GM18873 (cell line): ENCODE data around the gene GLG1.
"Not testable (repeated sequence)": the region's sequence is repeated elsewhere in the genome, so short reads cannot be mapped to it uniquely, and the experiment has no call there.

Source experiments
- ATAC-seq: cut with Tn5 transposase; IDR thresholded peaks from one replicate; pipeline ENCODE4 v1.9.1; 2021; ENCODE audit warnings: mild to moderate bottlenecking, moderate library complexity, moderate number of reproducible peaks; ENCODE audit not compliant: unreplicated experiment, low FRiP score

Gene GLG1

DNA sequence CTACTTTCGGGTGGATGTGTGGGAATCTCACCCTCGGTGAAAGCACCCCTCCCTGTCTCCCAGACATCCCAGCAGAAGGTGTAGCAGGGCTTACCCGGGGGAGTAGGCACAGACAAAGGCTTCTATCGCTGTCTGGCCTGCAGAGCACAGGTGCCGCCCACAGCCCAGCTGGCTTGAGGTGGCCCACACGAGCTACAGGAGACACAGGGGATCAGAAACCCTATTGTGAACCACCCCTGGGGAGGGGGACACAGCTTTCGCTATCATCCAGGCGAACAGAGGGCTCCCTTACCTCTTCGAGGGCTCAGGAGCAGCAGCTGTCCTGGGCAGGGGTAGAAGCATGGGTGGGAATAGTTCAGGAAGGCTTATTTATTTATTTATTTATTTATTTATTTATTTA, 193.4 kb downstream of the GLG1 start:
- ATAC-seq: not testable (repeated sequence)

DNA sequence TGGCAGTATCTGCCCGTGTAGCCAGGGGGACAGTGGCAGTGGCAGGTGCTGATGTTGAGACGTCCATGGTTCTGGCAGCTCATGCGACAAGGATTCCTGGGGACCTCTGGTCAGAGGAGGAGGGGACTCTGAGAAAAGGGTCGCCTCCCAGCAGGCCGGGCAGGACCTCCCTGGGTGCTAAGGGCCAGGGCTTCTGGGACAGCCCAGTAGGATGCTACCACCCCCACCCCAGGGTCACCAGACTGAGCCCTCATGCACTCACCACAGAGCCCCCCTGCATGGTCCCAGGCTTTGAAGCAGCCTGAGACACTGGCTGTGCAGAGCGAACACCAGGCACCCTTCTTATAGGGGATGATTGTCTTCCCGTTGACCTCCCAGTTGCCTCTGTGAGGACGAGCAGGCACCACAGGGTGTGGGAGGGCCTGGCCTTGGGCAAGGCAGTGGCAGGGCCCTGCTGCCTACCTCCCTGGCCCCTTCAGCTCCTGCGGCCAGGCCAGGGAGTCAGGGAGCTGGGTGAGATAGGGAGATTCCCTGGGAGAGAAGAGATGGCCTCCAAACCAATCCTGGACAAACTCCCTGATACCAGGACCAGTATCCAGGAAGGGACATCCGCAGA, 194.0 kb downstream of the GLG1 start:
- ATAC-seq: not testable (repeated sequence)

DNA sequence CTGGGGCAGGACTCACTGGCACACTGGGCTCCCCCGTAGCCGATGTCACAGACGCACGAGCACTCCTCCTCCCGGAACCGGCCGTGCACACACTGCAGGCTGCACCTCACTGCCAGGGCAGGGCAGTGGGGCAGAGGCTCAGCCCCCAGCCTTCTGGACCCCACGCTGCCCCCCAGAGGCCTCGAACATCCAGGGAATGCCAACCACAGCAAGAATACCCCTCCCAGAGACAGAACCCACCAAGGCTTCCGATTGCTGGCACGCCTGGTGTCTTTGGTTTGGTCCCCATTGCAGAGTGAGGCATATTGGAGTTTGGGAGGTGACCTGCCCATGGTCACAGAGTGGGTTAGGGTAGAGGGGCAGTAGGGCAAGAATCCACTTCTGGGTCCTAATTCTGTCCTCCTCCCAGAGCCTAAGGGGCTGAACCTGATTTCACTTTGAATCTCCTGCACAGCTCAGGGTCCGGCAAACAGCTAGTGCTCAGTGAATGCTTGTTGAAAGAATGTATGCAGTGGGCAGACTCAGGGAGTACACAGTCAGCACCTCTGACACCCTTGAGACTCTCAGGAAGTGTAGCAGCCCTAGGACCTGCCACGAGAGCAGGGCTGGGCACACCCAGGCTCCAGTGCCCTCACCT, 194.7 kb downstream of the GLG1 start:
- not testable (repeated sequence) for ATAC-seq

DNA sequence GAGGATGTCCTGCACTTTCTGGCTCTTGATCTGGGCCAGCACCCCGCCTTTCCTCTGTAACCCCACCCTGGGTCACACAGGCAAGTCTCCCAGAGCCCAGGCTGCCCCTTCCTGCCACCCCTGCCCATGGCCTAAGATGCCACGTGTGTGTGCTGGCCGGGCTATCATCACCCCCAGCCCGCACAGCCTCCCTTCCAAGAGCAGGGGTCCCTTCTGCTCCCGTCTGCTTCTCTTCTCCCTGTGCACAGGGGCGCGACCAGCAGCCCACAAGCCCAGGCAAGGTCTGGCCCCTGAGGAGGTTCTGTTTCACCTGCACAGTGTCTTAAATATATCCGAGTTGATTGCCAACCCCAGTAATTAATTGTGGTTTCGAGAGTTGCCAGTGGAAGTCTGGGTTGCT, 195.9 kb downstream of the GLG1 start:
- ATAC-seq: not testable (repeated sequence)

DNA sequence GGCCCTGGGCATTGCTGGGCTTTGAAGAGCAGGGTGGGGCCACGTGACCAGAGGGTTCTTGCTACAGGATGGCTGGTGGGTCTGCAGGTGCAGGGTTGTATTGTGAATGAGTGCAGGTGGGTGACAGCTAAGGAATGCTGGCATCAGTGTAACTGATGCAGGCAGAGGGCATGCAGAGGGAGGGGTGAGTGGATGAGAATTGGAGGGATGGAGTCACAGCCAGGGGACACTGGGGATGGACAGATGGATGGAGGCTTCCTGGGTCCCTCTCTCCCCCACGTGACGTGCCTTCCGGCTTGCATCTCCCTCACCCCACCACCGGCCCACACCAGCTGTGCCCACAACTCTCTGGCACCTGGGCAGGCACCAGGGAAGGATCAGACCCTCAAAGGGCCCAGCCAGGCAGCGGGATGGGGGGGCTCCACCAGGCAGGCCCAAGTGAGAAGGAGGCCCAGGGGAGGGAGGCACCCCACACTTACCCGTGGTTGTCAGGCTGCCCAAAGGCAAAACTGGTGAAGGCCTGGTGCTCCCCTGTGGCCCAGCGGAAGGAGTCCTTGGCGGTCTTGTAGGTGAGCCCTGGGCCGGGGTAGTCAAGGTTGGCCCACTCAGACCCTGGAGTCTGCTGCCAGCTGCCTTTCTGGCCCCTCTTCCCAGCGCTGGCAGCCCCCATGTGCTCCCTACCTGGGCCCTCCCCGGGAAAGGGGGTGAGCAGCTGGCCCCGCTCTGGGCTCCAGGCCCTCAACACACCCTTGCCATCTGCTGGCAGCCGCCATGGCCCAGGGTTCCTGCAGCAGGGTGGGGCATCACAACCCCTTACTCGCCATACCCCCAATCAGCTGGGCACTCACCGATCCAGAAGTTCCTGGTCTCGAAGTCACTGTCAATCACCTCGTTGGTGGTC, 196.6 kb downstream of the GLG1 start:
- not testable (repeated sequence) for ATAC-seq

DNA sequence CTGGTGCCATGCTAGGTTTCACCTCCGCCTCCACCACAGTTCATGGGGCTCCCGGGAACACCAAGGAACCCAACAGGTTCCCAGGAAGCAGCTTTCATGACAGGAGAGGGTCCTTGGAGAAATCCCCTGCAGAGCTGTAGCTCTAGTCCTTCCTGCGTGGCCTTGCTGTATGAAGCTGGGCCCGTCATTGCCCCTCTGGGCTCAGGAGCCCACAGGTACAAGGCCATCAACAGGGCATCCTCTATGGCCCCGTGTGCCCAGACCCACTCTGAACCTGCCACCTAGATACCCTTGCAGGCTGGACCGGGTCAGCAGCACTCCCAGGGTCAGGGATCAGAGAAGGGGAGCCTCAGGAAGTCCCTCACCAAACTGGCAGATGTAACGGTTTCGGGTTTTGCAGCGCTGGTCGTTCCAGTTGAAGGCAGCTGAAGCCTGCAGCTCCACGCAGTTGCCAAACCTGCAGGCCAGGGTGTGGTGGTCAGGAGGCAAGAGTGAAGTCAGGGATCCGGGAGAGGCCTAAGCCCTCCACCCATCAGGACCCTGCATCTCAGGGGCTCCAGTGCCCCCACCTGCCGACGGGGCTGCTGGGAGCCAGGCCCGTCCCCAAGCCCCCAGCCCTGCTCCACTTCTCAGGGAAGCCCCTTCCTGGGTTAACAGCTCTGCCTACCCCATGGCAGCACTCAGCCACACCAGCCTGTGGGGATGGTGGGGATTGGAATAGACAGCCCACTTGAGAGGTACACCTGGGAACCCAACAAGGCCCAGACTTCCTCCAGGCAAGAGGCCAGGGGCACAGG, 197.5 kb downstream of the GLG1 start:
- ATAC-seq: not testable (repeated sequence)

DNA sequence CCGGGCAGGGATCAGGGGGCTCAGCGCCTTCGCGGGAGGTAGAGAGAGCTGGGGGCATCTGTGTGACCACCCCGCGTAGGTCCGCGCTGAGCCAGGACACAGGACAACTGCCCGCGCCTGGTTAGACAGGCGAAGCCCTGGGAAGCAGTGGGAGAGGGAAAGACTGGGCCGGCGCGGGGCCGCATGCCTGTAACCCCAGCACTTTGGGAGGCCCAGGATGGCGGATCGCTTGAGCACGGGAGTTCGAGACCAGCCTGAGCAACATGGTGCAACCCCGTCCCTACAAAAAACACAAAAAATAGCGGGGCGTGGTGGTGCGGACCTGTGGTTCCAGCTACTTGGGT, 199.6 kb downstream of the GLG1 start:
- ATAC-seq: not testable (repeated sequence)

DNA sequence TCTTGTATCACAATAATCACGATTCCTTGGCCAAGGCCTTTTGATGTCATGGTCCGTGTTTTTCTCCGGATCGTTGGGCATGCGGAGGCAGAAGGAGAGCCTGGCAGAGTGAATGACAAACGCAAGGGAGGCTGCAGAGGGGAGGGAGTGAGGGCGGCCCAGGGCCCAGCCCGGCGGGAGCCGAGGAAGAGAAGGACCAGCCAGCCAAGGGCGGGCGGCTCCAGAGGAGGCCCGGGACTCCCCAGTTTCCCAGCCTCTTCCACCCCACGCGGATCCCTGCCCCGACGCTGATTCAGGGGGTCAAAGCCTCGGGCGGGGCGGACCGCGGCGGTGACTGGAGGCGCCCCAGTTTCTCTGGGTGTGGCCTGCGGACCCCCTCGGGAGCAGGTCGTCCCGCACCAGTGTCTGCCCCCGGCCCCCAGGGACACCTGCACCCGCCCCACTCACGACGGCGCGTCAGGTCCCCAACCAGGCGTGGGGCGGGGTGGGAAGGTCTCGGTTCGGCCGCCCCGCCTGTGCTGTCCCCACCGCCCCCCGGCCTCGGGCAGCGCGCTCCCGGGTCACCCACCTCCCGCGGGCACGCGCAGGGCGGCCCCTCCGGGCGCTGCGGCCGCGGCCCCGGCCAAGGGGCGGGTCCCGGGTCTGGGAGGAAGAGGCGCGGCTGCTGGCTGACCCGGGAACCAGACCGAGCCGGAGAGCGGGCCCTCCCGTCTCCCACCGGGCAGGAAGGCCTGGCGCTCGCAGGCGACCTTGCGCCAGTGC, 200.1 kb downstream of the GLG1 start:
- ATAC-seq: not testable (repeated sequence)

DNA sequence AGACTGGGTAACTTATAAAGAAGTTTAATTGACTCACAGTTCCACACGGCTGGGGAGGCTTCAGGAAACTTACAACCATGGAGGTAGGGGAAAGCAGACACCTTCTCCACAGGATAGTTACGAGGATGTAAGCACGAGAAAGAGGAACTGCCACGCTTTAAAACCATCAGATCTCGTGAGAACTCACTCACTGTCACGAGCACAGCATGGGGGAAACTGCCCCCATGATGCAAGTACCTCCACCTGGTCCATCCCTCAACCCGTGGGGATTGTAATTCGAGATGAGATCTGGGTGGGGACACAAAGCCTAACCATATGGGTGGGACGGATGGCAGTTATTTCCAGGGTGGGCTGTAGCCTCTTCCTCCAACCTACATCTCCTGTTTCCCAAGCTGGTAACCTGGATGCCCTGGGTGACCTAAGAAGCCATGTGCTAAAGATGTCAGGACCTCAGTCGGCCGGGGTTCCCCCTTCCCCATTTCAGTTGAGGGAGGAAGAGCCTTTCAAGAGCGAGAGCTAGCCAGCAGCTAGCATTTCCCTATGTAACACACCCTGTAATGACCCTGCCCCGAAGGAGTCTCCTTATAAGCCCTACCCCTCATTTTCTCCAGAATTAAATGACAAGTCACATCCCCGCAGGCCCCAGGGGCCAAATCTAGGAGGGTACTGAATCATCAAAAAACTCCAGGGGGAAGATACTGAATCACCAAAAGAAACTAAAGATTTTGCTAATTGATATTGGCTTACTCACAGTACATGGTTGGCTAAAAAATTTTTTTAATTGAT, 202.6 kb downstream of the GLG1 start:
- not testable (repeated sequence) for ATAC-seq

DNA sequence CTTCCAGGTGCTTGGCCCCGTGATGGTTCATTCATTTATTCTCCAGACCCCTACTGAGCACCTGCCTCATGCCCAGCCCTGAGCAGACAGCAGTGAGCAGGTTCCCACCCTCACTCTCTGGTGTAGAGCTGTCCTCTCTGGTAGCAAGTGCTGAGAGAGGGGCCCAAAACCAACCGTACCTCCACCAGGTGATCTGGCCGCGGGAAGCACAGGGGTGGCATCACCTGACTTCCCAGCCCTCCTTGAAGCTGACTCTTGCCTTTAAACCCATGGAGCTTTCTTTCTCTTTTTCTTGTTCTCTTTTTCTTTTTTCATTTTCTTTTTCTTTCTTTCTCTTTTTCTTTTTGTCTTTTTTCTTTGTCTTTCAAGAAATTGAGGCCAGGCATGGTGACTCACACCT, 206.7 kb downstream of the GLG1 start:
- not testable (repeated sequence) for ATAC-seq

DNA sequence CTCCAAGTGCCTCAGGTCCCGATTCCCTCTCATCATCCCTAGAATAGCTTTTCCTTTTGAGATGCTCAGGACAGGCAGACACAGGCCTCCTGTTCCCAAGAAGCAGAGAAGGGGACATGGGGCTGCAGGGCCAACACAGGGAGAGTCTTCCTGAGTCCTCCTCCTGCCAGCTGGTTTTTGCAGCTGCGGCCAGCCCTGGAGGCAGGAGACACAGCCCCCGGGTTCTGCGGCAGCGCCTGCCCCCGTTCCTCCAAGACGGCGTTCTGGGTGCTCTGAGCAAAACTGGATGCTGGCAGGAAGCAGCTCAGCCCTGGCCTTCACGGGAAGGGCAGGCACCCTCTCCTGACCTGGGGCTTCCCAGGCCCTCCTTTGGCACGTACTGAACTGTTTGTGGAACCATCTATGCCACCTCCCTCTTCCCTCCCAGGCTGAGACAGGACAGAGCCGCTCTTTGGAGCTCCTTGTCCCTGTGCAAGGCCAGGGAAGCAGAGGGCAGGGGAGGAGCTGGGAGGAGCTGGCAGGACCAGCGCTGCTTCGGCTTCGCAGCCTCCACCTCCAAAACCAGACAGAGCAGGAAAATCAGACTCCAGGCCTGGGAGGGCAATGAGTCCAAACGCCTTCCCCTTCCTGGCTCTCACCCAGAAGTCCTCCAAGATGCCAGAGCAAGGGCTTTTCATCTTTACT, 208.6 kb downstream of the GLG1 start:
- not testable (repeated sequence) for ATAC-seq
